GM13977 (cell line): ENCODE results near the gene LHX2.

Experiments used
- DNase-seq: peaks from one replicate; pipeline ENCODE4 v3.0.0; 2012; ENCODE audit warnings: low spot score
- CTCF ChIP-seq: IDR thresholded peaks from 2 replicates; pipeline ENCODE4 v1.5.1; 2012; ENCODE audit warnings: mild to moderate bottlenecking, control low read depth; ENCODE audit not compliant: insufficient read depth; ENCODE audit errors: extremely low read depth, missing control alignments
- in situ Hi-C: fragments of 300-500 bp; cut with MboI; formaldehyde crosslinking; loops from one replicate; pipeline ENCODE4 v1.12.0; 2022; ENCODE audit warnings: low sequenced_read_pairs, low pct_unique_long_range_greater_than_20kb, mixed read lengths, inconsistent platforms; ENCODE audit not compliant: unreplicated experiment

The LHX2 gene

GRCh38 chr9:124054582-124055227 lies 43.1 kb downstream of the LHX2 start:
- in situ Hi-C loops, result no loop called here
- TF ChIP-seq CTCF, result no peak
- DNase-seq, result peak; percentile 82

- no peak for DNase-seq
- in situ Hi-C loops, result no loop called here
- no peak for TF ChIP-seq CTCF
Observed at GRCh38 chr9:124060844-124061605, 49.5 kb downstream of the LHX2 start.

- no peak for DNase-seq
- peak; percentile 43 for TF ChIP-seq CTCF
Observed at GRCh38 chr9:124062172-124062571, 50.6 kb downstream of the LHX2 start.

GRCh38 chr9:124066783-124067577 lies 55.4 kb downstream of the LHX2 start:
- in situ Hi-C loops, result no loop called here
- TF ChIP-seq CTCF, result no peak
- no peak for DNase-seq

More at GRCh38 chr9:124062172-124062571, 50.6 kb downstream of the LHX2 start:
- in situ Hi-C loops, result no loop called here

GRCh38 chr9:124068251-124068650 lies 56.7 kb downstream of the LHX2 start:
- in situ Hi-C loops, result no loop called here
- no peak for DNase-seq
- no peak for TF ChIP-seq CTCF

GRCh38 chr9:124074746-124075145 lies 63.2 kb downstream of the LHX2 start:
- DNase-seq, result no peak
- TF ChIP-seq CTCF, result no peak
- in situ Hi-C loops, result no loop called here
